Liver (tissue), 3 donors: ENCODE results near the gene APOB.

Source experiments
- NR2F2 ChIP-seq: IDR thresholded peaks from 2 replicates; pipeline ENCODE4 v1.6.1; 2016; ENCODE audit warnings: antibody characterized with exemption
- RAD21 ChIP-seq, 2 donors: IDR thresholded peaks; 2 replicates each; pipeline ENCODE4 v1.6.1; 2016; ENCODE audit warnings: antibody characterized with exemption in 2 of 2, mild to moderate bottlenecking in 2 of 2
- SP1 ChIP-seq: IDR thresholded peaks from 2 replicates; pipeline ENCODE4 v1.6.1; 2018; ENCODE audit warnings: antibody characterized with exemption, mild to moderate bottlenecking
- TAF1 ChIP-seq: conservative IDR thresholded peaks from 2 replicates; pipeline ENCODE4 v1.6.1; 2016; ENCODE audit warnings: antibody characterized with exemption, mild to moderate bottlenecking
- TF ChIP-seq, protein P1 (sequence below): fragments of 150-350 bp; IDR thresholded peaks from 2 replicates; pipeline ENCODE4 v1.5.1; 2017; ENCODE audit warnings: improper control_type of control experiment, low read depth, low read length; ENCODE audit not compliant: missing input control
- donor health status: healthy.
- donor health status: healthy.

DNA sequence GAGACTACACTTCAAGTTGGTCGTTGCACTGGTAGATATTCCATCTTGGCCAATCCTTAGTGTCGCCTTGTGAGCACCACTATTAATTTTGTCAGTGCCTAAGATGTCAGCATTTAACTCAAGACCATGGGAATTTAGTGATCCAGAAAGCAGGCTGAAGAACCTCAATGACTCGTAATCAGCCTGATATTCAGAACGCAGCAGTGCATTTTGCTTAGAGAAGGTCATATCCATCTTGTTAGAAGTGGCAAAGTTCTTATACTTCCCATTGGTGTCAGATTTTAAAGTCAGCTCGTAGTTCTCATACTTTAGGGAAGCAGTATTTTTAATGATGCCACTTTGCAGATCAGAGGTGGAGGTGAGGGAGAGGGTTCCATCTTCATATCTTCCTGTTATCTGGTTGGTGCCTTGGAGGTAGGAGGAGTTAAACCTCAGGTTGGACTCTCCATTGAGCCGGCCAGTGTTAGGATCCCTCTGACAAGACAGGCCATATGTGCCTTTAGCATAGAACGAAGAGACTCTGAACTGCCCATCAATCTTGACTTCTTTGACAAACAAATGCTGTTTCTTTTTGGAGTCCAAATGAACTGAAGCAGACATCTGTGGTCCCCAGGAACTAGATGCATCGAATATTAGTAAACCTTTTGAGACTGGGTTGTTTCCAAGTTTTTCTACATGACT is 31.9 kb downstream of the APOB start:
- TF ChIP-seq, protein P1, sequence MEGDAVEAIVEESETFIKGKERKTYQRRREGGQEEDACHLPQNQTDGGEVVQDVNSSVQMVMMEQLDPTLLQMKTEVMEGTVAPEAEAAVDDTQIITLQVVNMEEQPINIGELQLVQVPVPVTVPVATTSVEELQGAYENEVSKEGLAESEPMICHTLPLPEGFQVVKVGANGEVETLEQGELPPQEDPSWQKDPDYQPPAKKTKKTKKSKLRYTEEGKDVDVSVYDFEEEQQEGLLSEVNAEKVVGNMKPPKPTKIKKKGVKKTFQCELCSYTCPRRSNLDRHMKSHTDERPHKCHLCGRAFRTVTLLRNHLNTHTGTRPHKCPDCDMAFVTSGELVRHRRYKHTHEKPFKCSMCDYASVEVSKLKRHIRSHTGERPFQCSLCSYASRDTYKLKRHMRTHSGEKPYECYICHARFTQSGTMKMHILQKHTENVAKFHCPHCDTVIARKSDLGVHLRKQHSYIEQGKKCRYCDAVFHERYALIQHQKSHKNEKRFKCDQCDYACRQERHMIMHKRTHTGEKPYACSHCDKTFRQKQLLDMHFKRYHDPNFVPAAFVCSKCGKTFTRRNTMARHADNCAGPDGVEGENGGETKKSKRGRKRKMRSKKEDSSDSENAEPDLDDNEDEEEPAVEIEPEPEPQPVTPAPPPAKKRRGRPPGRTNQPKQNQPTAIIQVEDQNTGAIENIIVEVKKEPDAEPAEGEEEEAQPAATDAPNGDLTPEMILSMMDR: no peak
- TF ChIP-seq TAF1 (no peak), RAD21 (IDR thresholded peaks at IDR 0.05) (no peak), NR2F2 (no peak), SP1 (no peak)
